Endodermal cell (in vitro differentiated cells): ENCODE measurements around the gene SEMA5A. TPM values are rescaled to one million over a fixed set of nuclear protein-coding genes. Genes with fewer than 3 reads are reported as not detected.

ENCODE experiments used
- DNase-seq: peaks from one replicate; pipeline ENCODE4 v3.0.0-alpha.2; 2017
- H3K27ac ChIP-seq: 2 replicates; pipeline ENCODE4 v1.5.1; 2013; ENCODE audit warnings: mild to moderate bottlenecking, low read depth, low read length, moderate library complexity
- H3K27me3 ChIP-seq: 2 replicates; pipeline ENCODE4 v1.6.1; 2013; ENCODE audit warnings: mild to moderate bottlenecking, low read length, moderate library complexity; ENCODE audit not compliant: insufficient read depth, control insufficient read depth, poor library complexity, severe bottlenecking
- H3K36me3 ChIP-seq: 2 replicates; pipeline ENCODE4 v1.7.0; 2013; ENCODE audit warnings: mild to moderate bottlenecking, low read length, moderate library complexity; ENCODE audit not compliant: control insufficient read depth, insufficient read depth
- H3K4me1 ChIP-seq: one replicate; pipeline ENCODE4 v1.7.0; 2013; ENCODE audit warnings: low read length; ENCODE audit not compliant: control insufficient read depth, insufficient read depth
- H3K4me3 ChIP-seq: 2 replicates; pipeline ENCODE4 v1.5.1; 2013; ENCODE audit warnings: mild to moderate bottlenecking, low read length, moderate library complexity
- H3K9ac ChIP-seq: 2 replicates; pipeline ENCODE4 v1.6.1; 2013; ENCODE audit warnings: mild to moderate bottlenecking, low read length, moderate library complexity; ENCODE audit not compliant: poor library complexity, severe bottlenecking; ENCODE audit errors: extremely low read depth
- H3K9me3 ChIP-seq: 2 replicates; pipeline ENCODE4 v1.6.1; 2013; ENCODE audit warnings: mild to moderate bottlenecking, low read length, moderate library complexity; ENCODE audit not compliant: control insufficient read depth
- H3K27ac Mint-ChIP-seq: 2 replicates; pipeline ENCODE4 v1.8.0; 2020; ENCODE audit warnings: mixed read lengths
- H3K27me3 Mint-ChIP-seq: 2 replicates; pipeline ENCODE4 v1.8.0; 2021; ENCODE audit warnings: mild to moderate bottlenecking, mixed read lengths; ENCODE audit not compliant: insufficient read depth
- H3K36me3 Mint-ChIP-seq: 2 replicates; pipeline ENCODE4 v1.8.0; 2020; ENCODE audit warnings: low read depth, mixed read lengths
- H3K4me1 Mint-ChIP-seq: 2 replicates; pipeline ENCODE4 v1.8.0; 2020; ENCODE audit warnings: mixed read lengths
- H3K4me3 Mint-ChIP-seq: 2 replicates; pipeline ENCODE4 v1.8.0; 2020; ENCODE audit warnings: mild to moderate bottlenecking, moderate library complexity, mixed read lengths
- H3K9me3 Mint-ChIP-seq: 2 replicates; pipeline ENCODE4 v1.8.0; 2020; ENCODE audit warnings: mild to moderate bottlenecking, mixed read lengths
- WGBS, 2 experiments: methylation state at CpG; one replicate each; pipeline versions ENCODE4 v1.1.5 to v1.1.7; 2013; ENCODE audit warnings: missing lambda C conversion rate in 2 of 2, mixed read lengths in 1 of 2; ENCODE audit not compliant: insufficient coverage in 1 of 2, insufficient read length in 1 of 2; 5-methylcytosine and 5-hydroxymethylcytosine counted together
- total RNA-seq, 2 donors: library from RNA; stranded (reverse); fragmentation: NEBNext Ultra II Directional in 1 of 2; extraction: Animal tissue kit (Norgen Biotek cat#: 25700) in 1 of 2; gene quantifications; 2 replicates in 1 of 2; 3 replicates in 1 of 2; pipeline ENCODE4 v1.2.1, GENCODE V29; 2021
- TF ChIP-seq, protein P1 (sequence below): fragments of 200-600 bp; sonication (generic); conservative IDR thresholded peaks from 2 replicates; pipeline ENCODE4 v1.5.0; 2021; ENCODE audit warnings: antibody characterized with exemption, mild to moderate bottlenecking

SEMA5A gene
- total RNA-seq, 2 donors from 2014 or later: 46.8 to 77.8 TPM

DNA sequence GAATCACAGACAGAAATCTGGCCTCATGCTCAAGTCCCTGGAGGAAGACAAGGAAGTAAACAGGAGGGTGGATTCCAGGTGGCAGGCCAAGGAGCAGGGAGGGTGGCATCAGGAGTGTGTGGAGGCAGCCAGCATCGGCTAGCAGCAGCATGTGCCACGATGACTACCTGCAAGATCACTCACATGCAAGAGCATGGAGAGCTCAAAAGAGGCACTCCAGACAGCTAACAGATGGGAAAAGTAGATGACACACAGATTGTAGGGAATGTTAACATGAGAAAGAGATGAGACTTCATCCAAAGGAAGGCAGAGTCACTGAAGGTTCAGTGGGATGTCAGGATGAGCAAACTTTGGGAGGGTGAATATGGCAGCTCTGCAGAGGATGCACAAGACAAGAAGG, 104.3 kb downstream of the SEMA5A start:
- no peak overlapping the region for H3K4me3 Mint-ChIP-seq
- peaks cover 31% of the 10 kb centered on the region for H3K9me3 ChIP-seq
- DNase-seq: no peak
- no peak overlapping the region for H3K27ac Mint-ChIP-seq
- H3K27ac ChIP-seq: no peak overlapping the region
- no peaks in the 10 kb centered on the region for H3K4me1 ChIP-seq
- H3K36me3 Mint-ChIP-seq: peaks cover 50% of the 10 kb centered on the region
- no peak overlapping the region for H3K4me3 ChIP-seq
- H3K27me3 Mint-ChIP-seq: no peaks in the 10 kb centered on the region
- peaks cover 20% of the 10 kb centered on the region for H3K9me3 Mint-ChIP-seq
- peaks cover 78% of the 10 kb centered on the region for H3K36me3 ChIP-seq
- H3K27me3 ChIP-seq: no peaks in the 10 kb centered on the region
- H3K9ac ChIP-seq: no peak overlapping the region
- TF ChIP-seq, protein P1, sequence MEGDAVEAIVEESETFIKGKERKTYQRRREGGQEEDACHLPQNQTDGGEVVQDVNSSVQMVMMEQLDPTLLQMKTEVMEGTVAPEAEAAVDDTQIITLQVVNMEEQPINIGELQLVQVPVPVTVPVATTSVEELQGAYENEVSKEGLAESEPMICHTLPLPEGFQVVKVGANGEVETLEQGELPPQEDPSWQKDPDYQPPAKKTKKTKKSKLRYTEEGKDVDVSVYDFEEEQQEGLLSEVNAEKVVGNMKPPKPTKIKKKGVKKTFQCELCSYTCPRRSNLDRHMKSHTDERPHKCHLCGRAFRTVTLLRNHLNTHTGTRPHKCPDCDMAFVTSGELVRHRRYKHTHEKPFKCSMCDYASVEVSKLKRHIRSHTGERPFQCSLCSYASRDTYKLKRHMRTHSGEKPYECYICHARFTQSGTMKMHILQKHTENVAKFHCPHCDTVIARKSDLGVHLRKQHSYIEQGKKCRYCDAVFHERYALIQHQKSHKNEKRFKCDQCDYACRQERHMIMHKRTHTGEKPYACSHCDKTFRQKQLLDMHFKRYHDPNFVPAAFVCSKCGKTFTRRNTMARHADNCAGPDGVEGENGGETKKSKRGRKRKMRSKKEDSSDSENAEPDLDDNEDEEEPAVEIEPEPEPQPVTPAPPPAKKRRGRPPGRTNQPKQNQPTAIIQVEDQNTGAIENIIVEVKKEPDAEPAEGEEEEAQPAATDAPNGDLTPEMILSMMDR: no peak
- no peaks in the 10 kb centered on the region for H3K4me1 Mint-ChIP-seq
- 95 to 99% methylated on average over 2 of the region's 2 CpGs for WGBS, 2 experiments

- TF ChIP-seq, protein P1: no peak
- Mint-ChIP-seq H3K4me3 (no peak overlapping the region), H3K36me3 (peaks cover 50% of the 10 kb centered on the region), H3K4me1 (no peaks in the 10 kb centered on the region), H3K9me3 (peaks cover 15% of the 10 kb centered on the region), H3K27me3 (no peaks in the 10 kb centered on the region), H3K27ac (no peak overlapping the region)
- Histone ChIP-seq H3K36me3 (peaks cover 80% of the 10 kb centered on the region), H3K9ac (no peak overlapping the region), H3K4me1 (no peaks in the 10 kb centered on the region), H3K4me3 (no peak overlapping the region), H3K27me3 (no peaks in the 10 kb centered on the region), H3K27ac (no peak overlapping the region), H3K9me3 (peaks cover 24% of the 10 kb centered on the region)
- 83 to 95% methylated on average over 2 of the region's 2 CpGs for WGBS, 2 experiments
- DNase-seq: no peak
Observed at GRCh38 chr5:9440517-9440916, 105.4 kb downstream of the SEMA5A start.

DNA sequence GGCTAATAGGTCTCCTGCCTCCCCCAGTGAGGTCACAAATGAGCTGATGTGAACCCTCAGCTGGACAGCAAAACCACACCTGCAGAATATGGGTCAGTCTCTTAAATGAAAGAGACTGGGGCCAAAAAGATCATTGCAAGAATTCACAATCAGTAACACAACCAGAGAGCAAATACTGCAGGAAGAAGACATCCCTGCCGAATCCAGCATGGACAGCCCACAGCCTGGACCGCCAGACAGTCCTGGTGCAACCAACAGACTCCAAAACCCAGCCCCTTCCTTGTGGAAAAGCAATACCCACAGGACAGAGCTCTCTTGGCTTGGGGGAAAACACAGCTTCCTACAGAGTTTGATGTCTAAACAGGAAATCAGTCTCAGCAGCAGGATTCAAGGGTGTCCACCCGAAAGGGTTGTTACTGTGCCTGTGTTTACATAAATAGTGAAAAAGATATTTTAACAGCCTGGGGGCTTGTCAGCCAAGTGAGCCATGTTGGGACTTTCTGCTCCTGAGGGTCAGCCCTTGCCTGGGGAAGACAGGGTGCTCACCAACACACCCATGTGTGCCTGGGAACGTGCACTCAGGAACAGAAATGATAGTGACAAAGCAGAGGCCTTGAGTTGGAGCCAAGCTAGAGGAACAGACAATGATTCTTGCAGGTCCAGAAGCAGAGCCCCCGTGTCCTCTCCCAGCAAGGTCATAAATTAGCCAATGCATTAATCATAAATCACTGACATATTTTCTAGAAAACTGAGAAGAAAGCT, 106.2 kb downstream of the SEMA5A start:
- DNase-seq: no peak
- Histone ChIP-seq H3K9ac (no peak overlapping the region), H3K4me1 (no peaks in the 10 kb centered on the region), H3K27ac (no peak overlapping the region), H3K36me3 (peaks cover 83% of the 10 kb centered on the region), H3K27me3 (no peaks in the 10 kb centered on the region), H3K9me3 (peaks cover 16% of the 10 kb centered on the region), H3K4me3 (no peak overlapping the region)
- Mint-ChIP-seq H3K36me3 (peaks cover 45% of the 10 kb centered on the region), H3K4me1 (no peaks in the 10 kb centered on the region), H3K27me3 (no peaks in the 10 kb centered on the region), H3K4me3 (no peak overlapping the region), H3K9me3 (peaks cover 8% of the 10 kb centered on the region), H3K27ac (no peak overlapping the region)
- TF ChIP-seq, protein P1: no peak
- 87 to 100% methylated on average over 1 to 5 of the region's 5 CpGs for WGBS, 2 experiments
